Natural killer cell (primary cell): Measurements from ENCODE around the gene PBXIP1. TPM values are rescaled to one million over a fixed set of nuclear protein-coding genes. Genes with fewer than 3 reads are reported as not detected.
"Not testable (repeated sequence)": the region's sequence is repeated elsewhere in the genome, so short reads cannot be mapped to it uniquely, and the experiment has no call there.

Experiments used
- ATAC-seq, 3 donors: fragments of 150-1000 bp in 2 of 3; fragments of 200-7000 bp in 1 of 3; cut with Tn5 transposase; 1 replicate in 1 of 3; 2 replicates in 2 of 3; pipeline ENCODE4 v1.10.0; 2021; ENCODE audit warnings: mild to moderate bottlenecking in 2 of 3, moderate library complexity in 2 of 3
- DNase-seq, 2 donors: peaks; one replicate each; pipeline versions ENCODE4 v3.0.0 to v3.0.0-alpha.2; 2013 to 2021; ENCODE audit warnings: mixed read lengths in 1 of 2
- H3K27ac ChIP-seq: one replicate; pipeline ENCODE4 v1.5.1; 2013; ENCODE audit warnings: mild to moderate bottlenecking, low read length
- H3K27me3 ChIP-seq: one replicate; pipeline ENCODE4 v1.6.1; 2013; ENCODE audit warnings: low read length; ENCODE audit not compliant: control insufficient read depth, insufficient read depth
- H3K36me3 ChIP-seq: one replicate; pipeline ENCODE4 v1.6.1; 2013; ENCODE audit warnings: low read length; ENCODE audit not compliant: control insufficient read depth, insufficient read depth
- H3K4me1 ChIP-seq: one replicate; pipeline ENCODE4 v1.6.1; 2013; ENCODE audit warnings: low read length; ENCODE audit not compliant: control insufficient read depth, insufficient read depth
- H3K4me3 ChIP-seq: one replicate; pipeline ENCODE4 v1.5.1; 2013; ENCODE audit warnings: low read length
- H3K9me3 ChIP-seq: one replicate; pipeline ENCODE4 v1.6.1; 2013; ENCODE audit warnings: low read length; ENCODE audit not compliant: control insufficient read depth, insufficient read depth
- H3K27ac Mint-ChIP-seq, 2 donors: one replicate each; pipeline ENCODE4 v1.8.0; 2022; ENCODE audit warnings: mild to moderate bottlenecking in 2 of 2, mixed read lengths in 2 of 2, moderate library complexity in 1 of 2
- H3K27me3 Mint-ChIP-seq, 2 donors: one replicate each; pipeline ENCODE4 v1.8.0; 2022; ENCODE audit warnings: low read depth in 2 of 2, mixed read lengths in 2 of 2
- H3K36me3 Mint-ChIP-seq: one replicate; pipeline ENCODE4 v1.8.0; 2022; ENCODE audit warnings: mixed read lengths
- H3K4me1 Mint-ChIP-seq, 2 donors: one replicate each; pipeline ENCODE4 v1.8.0; 2022; ENCODE audit warnings: mixed read lengths in 2 of 2
- H3K4me3 Mint-ChIP-seq: one replicate; pipeline ENCODE4 v1.8.0; 2022; ENCODE audit warnings: mild to moderate bottlenecking, moderate library complexity, mixed read lengths
- H3K9me3 Mint-ChIP-seq, 2 donors: one replicate each; pipeline ENCODE4 v1.8.0; 2022; ENCODE audit warnings: mixed read lengths in 2 of 2
- CTCF ChIP-seq: fragments of 200-600 bp; IDR thresholded peaks from one replicate; pipeline ENCODE4 v1.8.0; 2022; ENCODE audit warnings: antibody characterized with exemption
- WGBS: methylation state at CpG from one replicate; pipeline ENCODE4 v1.1.7; 2013; ENCODE audit warnings: missing lambda C conversion rate; ENCODE audit not compliant: insufficient coverage; 5-methylcytosine and 5-hydroxymethylcytosine counted together
- intact Hi-C: fragments of 100-400 bp; cut with micrococcal nuclease; formaldehyde crosslinking; loops from one replicate; pipeline ENCODE4 v1.14.2; 2022
- total RNA-seq, 4 donors: library from RNA; stranded (reverse); fragments of 120-200 nt in 1 of 4; gene quantifications; one replicate each; pipeline versions ENCODE4 v1.2.3 to v1.2.4, GENCODE V29; 2013 to 2022

The PBXIP1 gene
- total RNA-seq, 3 donors from 2014 or later (not counting 1 experiment from before 2014, with no cell fraction given), result 158 to 200 (median 197) TPM

GRCh38 chr1:154911691-154912550 is 44.0 kb downstream of the PBXIP1 start:
- intact Hi-C loops, result no loop called here
- WGBS, result 94% methylated on average over 8 of the region's 8 CpGs
- Mint-ChIP-seq H3K4me1 (no peaks in the 10 kb centered on the region), H3K27ac (no peak overlapping the region), H3K27me3 (no peaks in the 10 kb centered on the region), H3K9me3 (no peaks in the 10 kb centered on the region), H3K36me3 (peaks cover 7% of the 10 kb centered on the region), H3K4me3 (no peak overlapping the region)
- Histone ChIP-seq H3K4me1 (no peaks in the 10 kb centered on the region), H3K4me3 (no peak overlapping the region), H3K36me3 (no peaks in the 10 kb centered on the region), H3K27me3 (no peaks in the 10 kb centered on the region), H3K27ac (no peak overlapping the region), H3K9me3 (no peaks in the 10 kb centered on the region)
- ATAC-seq (no peak), DNase-seq (no peak)
- TF ChIP-seq CTCF, result no peak

GRCh38 chr1:154910851-154911250 is 45.0 kb downstream of the PBXIP1 start:
- Histone ChIP-seq H3K9me3 (no peaks in the 10 kb centered on the region), H3K27me3 (no peaks in the 10 kb centered on the region), H3K36me3 (no peaks in the 10 kb centered on the region), H3K4me1 (no peaks in the 10 kb centered on the region), H3K27ac (no peak overlapping the region), H3K4me3 (no peak overlapping the region)
- Mint-ChIP-seq H3K36me3 (no peaks in the 10 kb centered on the region), H3K4me3 (no peak overlapping the region), H3K9me3 (no peaks in the 10 kb centered on the region), H3K4me1 (no peaks in the 10 kb centered on the region), H3K27me3 (no peaks in the 10 kb centered on the region), H3K27ac (no peak overlapping the region)
- no peak for DNase-seq
- no peak for TF ChIP-seq CTCF
- intact Hi-C loops, result no loop called here
- WGBS, result 96% methylated on average over 5 of the region's 5 CpGs
- no peak for ATAC-seq

GRCh38 chr1:154908937-154909336 is 47.0 kb downstream of the PBXIP1 start:
- Mint-ChIP-seq H3K9me3 (no peaks in the 10 kb centered on the region), H3K27ac (no peak overlapping the region), H3K27me3 (no peaks in the 10 kb centered on the region), H3K36me3 (no peaks in the 10 kb centered on the region), H3K4me3 (no peak overlapping the region), H3K4me1 (no peaks in the 10 kb centered on the region)
- no peak for TF ChIP-seq CTCF
- Histone ChIP-seq H3K9me3 (no peaks in the 10 kb centered on the region), H3K27ac (no peak overlapping the region), H3K4me1 (no peaks in the 10 kb centered on the region), H3K27me3 (no peaks in the 10 kb centered on the region), H3K36me3 (no peaks in the 10 kb centered on the region), H3K4me3 (no peak overlapping the region)
- no peak for DNase-seq
- WGBS, result 87% methylated on average over 5 of the region's 5 CpGs
- ATAC-seq, result no peak
- intact Hi-C loops, result no loop called here

- H3K27me3 ChIP-seq, H3K27ac ChIP-seq, H3K36me3 ChIP-seq, H3K4me3 Mint-ChIP-seq, intact Hi-C loops, H3K36me3 Mint-ChIP-seq, H3K27me3 Mint-ChIP-seq, H3K27ac Mint-ChIP-seq, H3K9me3 ChIP-seq, ATAC-seq, H3K4me1 Mint-ChIP-seq, H3K4me1 ChIP-seq, H3K9me3 Mint-ChIP-seq, H3K4me3 ChIP-seq, DNase-seq: not testable (repeated sequence)
- WGBS, result 95% methylated on average over 3 of the region's 3 CpGs
Measured at GRCh38 chr1:154908129-154908528, 47.8 kb downstream of the PBXIP1 start.
